GM21737 (cell line): ENCODE measurements around the gene URAD.
"Not testable (repeated sequence)": the region's sequence is repeated elsewhere in the genome, so short reads cannot be mapped to it uniquely, and the experiment has no call there.

Experiments used
- ATAC-seq: cut with Tn5 transposase; IDR thresholded peaks from one replicate; pipeline ENCODE4 v1.9.1; 2021; ENCODE audit warnings: mild to moderate bottlenecking, moderate library complexity; ENCODE audit not compliant: unreplicated experiment

URAD gene, protein sequence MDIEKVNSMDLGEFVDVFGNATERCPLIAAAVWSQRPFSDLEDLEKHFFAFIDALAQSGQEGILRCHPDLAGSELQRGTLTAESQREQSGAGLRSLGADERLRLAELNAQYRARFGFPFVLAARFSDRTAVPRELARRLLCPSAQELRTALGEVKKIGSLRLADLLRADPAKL

GRCh38 chr13:27988520-27988919 is at the start of gene URAD:
Gene URAD, minus strand, starts transcription at chr13:27988693. Its CDS starts 56 bp downstream, at chr13:27988637.
- ATAC-seq = no peak

- no peak for ATAC-seq
These were observed 48.9 kb upstream of the URAD start for GRCh38 chr13:28037399-28037798.

- ATAC-seq = no peak
These were observed 46.8 kb upstream of the URAD start for GRCh38 chr13:28035146-28035782.

DNA sequence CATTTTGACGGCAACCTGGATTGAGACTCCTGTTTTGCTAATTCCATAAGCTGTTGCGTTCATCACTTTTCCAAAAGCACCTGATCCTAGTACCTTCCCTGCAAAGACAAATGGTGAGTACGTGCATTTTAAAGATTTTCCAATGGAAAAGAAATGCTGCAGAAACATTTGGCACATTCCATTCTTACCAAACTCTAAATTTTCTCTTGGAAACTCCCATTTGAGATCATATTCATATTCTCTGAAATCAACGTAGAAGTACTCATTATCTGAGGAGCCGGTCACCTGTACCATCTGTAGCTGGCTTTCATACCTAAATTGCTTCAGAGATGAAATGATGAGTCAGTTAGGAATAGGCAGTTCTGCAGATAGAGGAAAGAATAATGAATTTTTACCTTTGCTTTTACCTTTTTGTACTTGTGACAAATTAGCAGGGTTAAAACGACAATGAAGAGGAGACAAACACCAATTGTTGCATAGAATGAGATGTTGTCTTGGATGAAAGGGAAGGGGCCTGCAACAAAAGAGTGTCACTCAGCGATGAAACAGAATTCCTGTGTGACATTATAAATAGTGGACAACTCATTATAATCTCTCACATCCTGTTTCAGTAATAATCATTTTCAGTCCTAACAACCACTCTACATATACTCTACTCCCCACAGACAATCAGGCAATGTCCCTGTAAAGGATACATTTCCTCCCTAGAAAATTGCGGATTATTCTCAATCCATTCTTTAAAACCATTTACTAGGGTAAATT is 45.6 kb upstream of the URAD start:
- ATAC-seq = no peak

DNA sequence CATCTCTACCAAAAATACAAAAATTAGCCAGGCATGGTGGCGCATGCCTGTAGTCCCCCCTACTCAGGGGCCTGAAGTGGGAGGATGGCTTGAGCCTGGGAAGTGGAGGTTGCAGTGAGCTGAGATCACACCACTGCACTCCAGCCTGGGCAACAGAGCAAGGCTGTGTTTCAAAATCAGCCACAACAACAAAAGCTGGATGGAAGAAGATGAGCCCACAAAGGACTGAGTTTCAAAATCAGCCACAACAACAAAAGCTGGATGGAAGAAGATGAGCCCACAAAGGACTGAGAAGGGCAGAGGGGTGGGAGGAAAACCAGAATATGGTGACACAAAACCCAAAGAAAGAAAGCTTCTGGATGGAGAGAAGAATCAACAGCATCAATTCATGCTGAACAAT is 43.9 kb upstream of the URAD start:
- not testable (repeated sequence) for ATAC-seq

- no peak for ATAC-seq
These were observed 43.4 kb upstream of the URAD start for GRCh38 chr13:28031896-28032288.

GRCh38 chr13:28031220-28031895 is 42.9 kb upstream of the URAD start:
- no peak for ATAC-seq

GRCh38 chr13:28027607-28028364 is 39.3 kb upstream of the URAD start:
- ATAC-seq = no peak

- no peak for ATAC-seq
These were observed 38.6 kb upstream of the URAD start for GRCh38 chr13:28027071-28027470.

DNA sequence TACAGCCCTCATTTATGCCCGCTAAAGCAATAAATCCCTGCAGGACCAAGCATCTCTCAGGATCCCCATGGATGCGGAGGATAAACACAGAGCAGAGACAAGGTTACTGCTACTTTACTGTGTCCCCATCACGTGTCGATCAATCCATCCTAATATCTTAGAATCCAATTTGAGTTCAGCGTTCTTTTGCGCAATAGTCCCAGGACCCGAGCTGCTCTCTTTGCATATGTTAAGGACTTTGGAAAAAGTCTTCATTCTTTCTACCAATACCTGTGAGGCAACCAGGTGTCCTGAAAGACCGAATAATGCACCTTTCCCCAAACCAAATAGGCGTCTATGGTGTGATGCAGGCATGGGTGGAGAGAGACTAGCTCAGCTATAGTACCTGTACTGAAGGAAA is 38.0 kb upstream of the URAD start:
- no peak for ATAC-seq

GRCh38 chr13:28022848-28023518 is 34.5 kb upstream of the URAD start:
- ATAC-seq = no peak

GRCh38 chr13:28014301-28014700 is 25.8 kb upstream of the URAD start:
- no peak for ATAC-seq

- no peak for ATAC-seq
These were observed 25.0 kb upstream of the URAD start for GRCh38 chr13:28013482-28013881.

- peak; percentile 81 for ATAC-seq
These were observed 24.4 kb upstream of the URAD start for GRCh38 chr13:28012896-28013295.

DNA sequence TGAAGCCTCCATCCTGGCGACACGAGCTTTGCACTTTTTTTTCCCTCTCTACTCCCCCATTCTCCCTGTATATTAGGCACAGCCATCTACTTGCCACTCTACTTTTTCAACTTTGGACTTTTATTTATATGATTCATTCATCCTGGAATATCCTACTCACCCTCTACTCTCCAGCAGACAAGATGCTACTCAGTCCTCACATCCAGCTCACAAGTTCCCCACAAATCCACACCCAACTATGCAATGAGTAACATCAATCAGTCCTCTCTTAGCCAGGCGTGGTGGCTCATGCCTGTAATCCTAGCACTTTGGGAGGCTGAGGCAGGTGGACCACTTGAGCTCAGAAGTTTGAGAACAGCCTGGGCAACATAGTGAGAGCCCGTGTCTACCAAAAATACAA is 23.9 kb upstream of the URAD start:
- no peak for ATAC-seq

DNA sequence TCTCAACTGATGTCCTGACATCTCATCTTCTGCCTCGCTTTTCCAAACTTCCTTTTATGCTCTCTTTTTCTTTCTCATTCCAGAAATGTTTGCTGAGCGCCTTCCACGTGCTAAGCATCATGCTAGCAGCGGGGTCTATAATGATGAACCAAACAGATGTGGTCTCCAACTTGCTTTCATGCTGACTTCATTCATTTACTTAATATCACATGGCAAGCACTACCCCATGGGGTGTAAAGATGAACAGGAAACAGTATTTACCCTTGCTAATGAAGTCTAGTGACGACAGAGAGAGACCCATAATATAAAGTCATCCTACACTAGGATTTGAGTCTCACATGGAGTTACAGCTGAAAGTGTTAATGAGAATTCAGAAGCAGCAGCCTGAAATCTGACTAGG is 21.6 kb upstream of the URAD start:
- no peak for ATAC-seq

DNA sequence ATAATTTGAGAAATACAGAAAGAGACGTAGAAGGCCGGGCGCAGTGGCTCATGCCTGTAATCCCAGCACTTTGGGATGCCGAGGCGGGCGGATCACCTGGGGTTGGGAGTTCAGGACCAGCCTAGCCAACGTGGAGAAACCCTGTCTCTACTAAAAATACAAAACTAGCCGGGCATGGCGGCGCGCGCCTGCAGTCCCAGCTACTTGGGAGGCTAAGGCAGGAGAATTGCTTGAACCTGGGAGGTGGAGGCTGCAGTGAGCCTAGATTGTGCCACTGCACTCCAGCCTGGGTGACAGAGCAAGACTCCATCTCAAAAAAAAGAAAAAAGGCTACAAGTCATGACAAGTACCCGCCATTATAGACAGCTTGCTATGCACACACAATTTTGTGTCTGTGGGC is 16.5 kb upstream of the URAD start:
- ATAC-seq = not testable (repeated sequence)

DNA sequence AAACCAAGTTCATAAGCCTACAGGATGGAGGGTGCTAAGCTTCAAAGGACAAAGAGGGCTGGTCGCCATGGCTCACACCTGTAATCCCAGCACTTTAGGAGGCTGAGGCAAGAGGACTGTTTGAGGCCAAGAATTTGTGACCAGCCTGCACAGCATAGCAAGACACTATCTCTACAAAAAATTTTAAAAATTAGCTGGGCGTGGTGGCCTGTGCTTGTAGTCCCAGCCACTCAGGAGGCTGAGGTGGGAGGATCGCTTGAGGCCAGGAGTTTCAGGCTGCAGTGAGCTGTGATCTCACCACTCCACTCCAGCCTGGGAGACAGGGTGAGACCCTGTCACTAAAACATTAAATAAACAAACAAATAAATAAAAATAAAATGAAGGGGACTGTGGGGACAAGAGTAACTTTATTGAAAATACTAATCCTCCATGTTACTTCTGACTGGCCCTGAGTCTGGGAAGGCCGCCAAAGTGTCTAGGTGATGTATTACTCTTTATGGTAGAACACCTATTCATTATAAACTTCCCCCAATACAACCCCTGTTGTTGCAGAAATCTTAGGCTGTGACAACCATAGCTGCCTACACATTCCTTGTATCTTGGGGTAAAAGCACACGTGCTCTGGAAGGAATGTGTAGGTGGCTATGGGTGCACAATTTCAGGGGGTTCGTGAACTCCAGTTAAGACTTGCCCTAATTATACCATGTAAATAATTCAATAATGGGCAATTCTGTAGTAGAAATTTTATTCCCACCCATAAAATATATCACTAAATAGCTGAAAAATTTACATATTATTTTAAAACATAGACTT is 14.6 kb upstream of the URAD start:
- no peak for ATAC-seq

DNA sequence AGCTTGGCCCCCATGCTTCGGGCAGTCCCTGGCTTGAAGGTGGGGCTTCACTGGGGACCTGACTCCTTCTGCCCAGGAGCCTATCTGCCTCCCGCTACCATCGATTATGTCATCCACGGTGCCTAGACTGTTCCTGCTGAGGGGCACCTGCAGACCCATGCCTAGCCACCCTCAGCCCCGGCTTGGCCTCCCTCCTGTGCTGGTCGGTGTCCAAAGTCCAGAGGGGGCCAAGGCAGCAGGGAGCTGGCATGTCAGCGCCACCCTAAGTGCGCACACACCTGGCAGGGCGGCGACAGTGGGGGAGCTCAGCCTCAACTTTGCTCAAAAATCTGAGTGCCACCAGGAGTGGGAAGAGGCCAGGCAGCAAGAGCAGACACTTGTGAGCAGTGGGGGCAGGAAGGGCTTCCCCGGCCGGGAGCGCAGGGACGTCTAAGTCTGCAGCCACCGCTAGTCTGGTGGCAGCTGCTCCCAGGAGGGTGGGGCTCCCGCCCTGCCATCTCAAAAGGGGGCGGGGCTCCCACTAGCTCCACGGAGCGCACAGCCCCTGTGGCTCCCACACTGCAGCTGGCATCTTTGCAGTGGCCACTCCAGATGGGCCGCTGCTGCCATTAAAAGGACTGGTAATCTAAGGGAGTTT is 13.5 kb upstream of the URAD start:
- ATAC-seq = no peak
